ENCODE data around the gene ITPR2.

DNA sequence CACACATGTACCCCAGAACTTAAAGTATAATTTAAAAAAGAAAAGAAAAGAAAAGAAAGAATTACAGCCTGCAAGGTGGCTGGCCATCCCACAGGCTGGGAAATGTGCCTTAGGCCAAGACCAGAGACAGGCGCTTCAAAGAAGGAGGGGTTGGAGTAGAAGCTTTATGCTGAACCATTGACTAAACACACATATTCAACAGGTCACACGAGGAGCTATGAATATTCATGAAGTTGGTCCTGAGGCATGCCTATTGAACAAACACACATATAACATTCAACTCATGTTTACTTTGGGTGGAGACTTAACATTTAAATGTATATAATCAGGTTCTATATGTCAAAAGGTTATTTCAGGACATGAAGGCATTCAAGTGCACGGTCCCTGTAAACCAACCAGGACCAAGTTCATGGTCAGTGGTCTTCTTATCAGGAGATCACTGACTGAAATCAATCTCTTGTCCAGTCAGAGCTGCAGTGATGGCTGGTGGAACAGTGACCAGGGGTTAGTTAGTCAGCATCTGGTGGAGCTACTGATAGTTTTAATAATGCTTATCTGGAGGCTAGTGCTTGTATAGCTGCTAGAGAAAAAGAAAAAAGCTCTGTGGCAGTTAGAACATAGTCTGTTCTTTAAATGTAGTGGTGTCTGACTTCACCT is 35.6 kb upstream of the ITPR2 start:
- TF ChIP-seq POLR2A (IDR thresholded peaks at IDR 0.05) (no peak), CTCF (IDR thresholded peaks at IDR 0.05) (no peak)

Measured in Peyer's patch (tissue), 4 donors.